GM18870 (cell line): ENCODE measurements around the gene TRERF1.
"Not testable (repeated sequence)": the region's sequence is repeated elsewhere in the genome, so short reads cannot be mapped to it uniquely, and the experiment has no call there.

ENCODE experiments used
- ATAC-seq: cut with Tn5 transposase; IDR thresholded peaks from one replicate; pipeline ENCODE4 v1.9.1; 2021; ENCODE audit warnings: moderate library complexity; ENCODE audit not compliant: unreplicated experiment

TRERF1 gene

GRCh38 chr6:42449917-42450476 lies 1.7 kb downstream of the TRERF1 start:
- no peak for ATAC-seq

GRCh38 chr6:42448927-42449659 lies 2.6 kb downstream of the TRERF1 start:
- ATAC-seq: no peak

GRCh38 chr6:42448391-42448790 lies 3.3 kb downstream of the TRERF1 start:
- no peak for ATAC-seq

GRCh38 chr6:42446996-42447395 lies 4.7 kb downstream of the TRERF1 start:
- ATAC-seq: no peak

- ATAC-seq: no peak
Observed at GRCh38 chr6:42446370-42446769, 5.4 kb downstream of the TRERF1 start.

GRCh38 chr6:42445955-42446354 lies 5.8 kb downstream of the TRERF1 start:
- not testable (repeated sequence) for ATAC-seq

- no peak for ATAC-seq
Observed at GRCh38 chr6:42443312-42444060, 8.2 kb downstream of the TRERF1 start.

GRCh38 chr6:42441697-42442081 lies 10.0 kb downstream of the TRERF1 start:
- ATAC-seq: no peak

GRCh38 chr6:42440778-42441696 lies 10.7 kb downstream of the TRERF1 start:
- no peak for ATAC-seq

- no peak for ATAC-seq
Observed at GRCh38 chr6:42440027-42440426, 11.7 kb downstream of the TRERF1 start.

- ATAC-seq: no peak
Observed at GRCh38 chr6:42436825-42437224, 14.9 kb downstream of the TRERF1 start.

GRCh38 chr6:42434237-42434636 lies 17.5 kb downstream of the TRERF1 start:
- ATAC-seq: no peak

- no peak for ATAC-seq
Observed at GRCh38 chr6:42433409-42433808, 18.3 kb downstream of the TRERF1 start.

GRCh38 chr6:42431877-42432276 lies 19.8 kb downstream of the TRERF1 start:
- no peak for ATAC-seq

GRCh38 chr6:42431356-42431755 lies 20.4 kb downstream of the TRERF1 start:
- no peak for ATAC-seq

- ATAC-seq: no peak
Observed at GRCh38 chr6:42429836-42430235, 21.9 kb downstream of the TRERF1 start.

GRCh38 chr6:42429042-42429585 lies 22.6 kb downstream of the TRERF1 start:
- ATAC-seq: no peak

GRCh38 chr6:42428326-42429041 lies 23.2 kb downstream of the TRERF1 start:
- ATAC-seq: no peak

GRCh38 chr6:42427871-42428270 lies 23.9 kb downstream of the TRERF1 start:
- ATAC-seq: no peak

- ATAC-seq: no peak
Observed at GRCh38 chr6:42426191-42426590, 25.5 kb downstream of the TRERF1 start.
